NB4 (cell line): ENCODE results near the gene HMGCS1.

Source experiments
- CTCF ChIP-seq: IDR thresholded peaks from one replicate; pipeline ENCODE4 v1.5.1; 2012; ENCODE audit warnings: low read depth, low read length
- MYC ChIP-seq: IDR thresholded peaks from 2 replicates; pipeline ENCODE4 v1.6.1; 2011; ENCODE audit warnings: low read depth, low read length
- POLR2A ChIP-seq: IDR thresholded peaks from 2 replicates; pipeline ENCODE4 v1.6.1; 2011; ENCODE audit warnings: mild to moderate bottlenecking; ENCODE audit not compliant: insufficient read length; ENCODE audit errors: extremely low read depth

- TF ChIP-seq CTCF (no peak), POLR2A (no peak), MYC (no peak)
Measured at GRCh38 chr5:43348861-43349363, 35.7 kb upstream of the HMGCS1 start.
